Fibroblast of gingiva (primary cell): ENCODE results near the gene NPBWR2.
A peak's percentile ranks its signal among the peaks of the same experiment; 100 is the strongest.

Experiments used
- DNase-seq: peaks from one replicate; pipeline ENCODE4 v3.0.0-alpha.2; 2011; ENCODE audit warnings: low read depth

NPBWR2 gene

GRCh38 chr20:64072498-64073063, 34.8 kb downstream of the NPBWR2 start:
- no peak for DNase-seq

GRCh38 chr20:64071341-64072332, 35.7 kb downstream of the NPBWR2 start:
- DNase-seq = no peak

- DNase-seq = no peak
Measured at GRCh38 chr20:64070244-64070993, 36.9 kb downstream of the NPBWR2 start.

GRCh38 chr20:64069614-64070243, 37.6 kb downstream of the NPBWR2 start:
- DNase-seq = no peak

- no peak for DNase-seq
Measured at GRCh38 chr20:64069209-64069613, 38.2 kb downstream of the NPBWR2 start.

GRCh38 chr20:64068386-64069208, 38.8 kb downstream of the NPBWR2 start:
- no peak for DNase-seq

- no peak for DNase-seq
Measured at GRCh38 chr20:64067733-64068307, 39.5 kb downstream of the NPBWR2 start.

GRCh38 chr20:64067005-64067632, 40.2 kb downstream of the NPBWR2 start:
- no peak for DNase-seq

- peak; percentile 61 for DNase-seq
Measured at GRCh38 chr20:64065974-64066343, 41.4 kb downstream of the NPBWR2 start.

- DNase-seq = no peak
Measured at GRCh38 chr20:64065062-64065973, 42.0 kb downstream of the NPBWR2 start.

GRCh38 chr20:64064145-64064698, 43.1 kb downstream of the NPBWR2 start:
- DNase-seq = peak; percentile 24

- no peak for DNase-seq
Measured at GRCh38 chr20:64063389-64064144, 43.8 kb downstream of the NPBWR2 start.

- peak; percentile 95 for DNase-seq
Measured at GRCh38 chr20:64062596-64063388, 44.6 kb downstream of the NPBWR2 start, which contains the start of gene TCEA2. Gene TCEA2 (plus strand): TSS chr20:64063198. CDS start chr20:64063313, 115 bp downstream.

GRCh38 chr20:64062276-64062595, 45.1 kb downstream of the NPBWR2 start:
- no peak for DNase-seq

GRCh38 chr20:64058536-64058935, 48.8 kb downstream of the NPBWR2 start:
- DNase-seq = no peak

GRCh38 chr20:64057628-64058498, 49.5 kb downstream of the NPBWR2 start:
- DNase-seq = no peak
